SK-N-SH treated with all-trans-retinoic acid at 6 μM for 48 hours (cell line): ENCODE measurements around the gene ENTHD1.

Experiments used
- CSDC2 ChIP-seq: fragments of 250-450 bp; sonication (Bioruptor Pico); IDR thresholded peaks from 2 replicates; pipeline ENCODE4 v1.5.0; 2020; ENCODE audit warnings: mild to moderate bottlenecking, moderate library complexity
- PATZ1 ChIP-seq: fragments of 250-450 bp; sonication (Bioruptor Pico); IDR thresholded peaks from 2 replicates; pipeline ENCODE4 v1.8.0; 2020; ENCODE audit warnings: mild to moderate bottlenecking, moderate library complexity, borderline replicate concordance
- PPARA ChIP-seq: fragments of 250-450 bp; sonication (Bioruptor Pico); IDR thresholded peaks from 2 replicates; pipeline ENCODE4 v1.5.0; 2020; ENCODE audit warnings: mild to moderate bottlenecking, borderline replicate concordance
- TSHZ2 ChIP-seq: fragments of 250-450 bp; sonication (Bioruptor Pico); IDR thresholded peaks from 2 replicates; pipeline ENCODE4 v1.5.0; 2020; ENCODE audit warnings: mild to moderate bottlenecking, moderate library complexity
- ZNF70 ChIP-seq: fragments of 450-650 bp; formaldehyde crosslinking; IDR thresholded peaks from 2 replicates; pipeline ENCODE4 v1.5.0; 2020; ENCODE audit warnings: mild to moderate bottlenecking, moderate library complexity
- TF ChIP-seq, protein P1 (sequence below): fragments of 250-450 bp; sonication (Bioruptor Pico); IDR thresholded peaks from 2 replicates; pipeline ENCODE4 v1.5.1; 2020; ENCODE audit warnings: low read depth, mild to moderate bottlenecking, moderate library complexity

- TF ChIP-seq ZNF70 (CRISPR knock-in tag) (no peak), TSHZ2 (no peak), PPARA (CRISPR knock-in tag) (no peak), PATZ1 (CRISPR knock-in tag) (no peak), CSDC2 (no peak)
- TF ChIP-seq, protein P1, sequence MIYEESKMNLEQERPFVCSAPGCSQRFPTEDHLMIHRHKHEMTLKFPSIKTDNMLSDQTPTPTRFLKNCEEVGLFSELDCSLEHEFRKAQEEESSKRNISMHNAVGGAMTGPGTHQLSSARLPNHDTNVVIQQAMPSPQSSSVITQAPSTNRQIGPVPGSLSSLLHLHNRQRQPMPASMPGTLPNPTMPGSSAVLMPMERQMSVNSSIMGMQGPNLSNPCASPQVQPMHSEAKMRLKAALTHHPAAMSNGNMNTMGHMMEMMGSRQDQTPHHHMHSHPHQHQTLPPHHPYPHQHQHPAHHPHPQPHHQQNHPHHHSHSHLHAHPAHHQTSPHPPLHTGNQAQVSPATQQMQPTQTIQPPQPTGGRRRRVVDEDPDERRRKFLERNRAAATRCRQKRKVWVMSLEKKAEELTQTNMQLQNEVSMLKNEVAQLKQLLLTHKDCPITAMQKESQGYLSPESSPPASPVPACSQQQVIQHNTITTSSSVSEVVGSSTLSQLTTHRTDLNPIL, result no peak
These were observed 199.5 kb downstream of the ENTHD1 start for GRCh38 chr22:39693943-39694500.
